Measurements from ENCODE around the gene CCDC57. TPM values are rescaled to one million over a fixed set of nuclear protein-coding genes. Genes with fewer than 3 reads are reported as not detected.

The CCDC57 gene
- total RNA-seq, 5 donors from 2014 or later (not counting 1 experiment from before 2014, with no cell fraction given): 86.4 to 127 (median 103) TPM

DNA sequence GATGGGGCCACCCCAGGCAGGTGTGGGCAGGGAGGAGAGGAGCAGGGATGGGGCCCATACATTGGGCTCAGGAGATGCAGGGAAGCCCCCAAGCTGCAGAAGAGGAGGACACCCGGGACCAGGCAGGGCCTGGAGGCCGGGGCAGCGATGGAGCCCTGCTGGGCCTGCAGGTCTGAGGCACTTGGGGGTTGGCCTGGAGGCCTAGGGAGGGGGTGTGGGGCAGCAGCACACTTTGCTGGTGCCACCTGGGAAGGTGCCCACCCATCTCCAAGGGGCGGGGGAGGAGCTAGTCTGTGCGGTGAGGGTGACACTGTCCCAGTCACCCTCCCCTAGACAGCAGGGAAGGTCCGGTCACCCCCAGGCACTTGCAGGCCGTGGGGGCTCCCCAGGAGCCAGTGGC lies 6.4 kb upstream of the CCDC57 start:
- Histone ChIP-seq H3K36me3 (ENCODE audit: control insufficient read depth in 2 of 2, extremely low read depth in 1 of 2, insufficient read depth in 1 of 2, low read length in 1 of 2) (no peaks in the 10 kb centered on the region), H3K4me1 (ENCODE audit: control insufficient read depth in 1 of 2, extremely low read depth in 1 of 2, insufficient read depth in 2 of 2, low read length in 2 of 2) (peaks cover 4 to 36% of the 10 kb centered on the region in 2 experiments), H3K4me3 (ENCODE audit: control insufficient read depth in 1 of 2, extremely low read depth in 1 of 2, low read length in 1 of 2) (no peak overlapping the region), H3K9me3 (no peaks in the 10 kb centered on the region), H3K27ac (ENCODE audit: low read length) (no peak overlapping the region), H3K27me3 (replicated peaks in 1 of 2; ENCODE audit: control insufficient read depth in 2 of 2, extremely low read depth in 1 of 2, insufficient read depth in 2 of 2, low read length in 1 of 2) (no peaks in the 10 kb centered on the region)
- CTCF ChIA-PET: no interaction called here
- H3K9me3 Mint-ChIP-seq: no peaks in the 10 kb centered on the region
- ATAC-seq (replicated peaks in 1 of 4) (no peak), DNase-seq (no peak)
- H3K27me3 Mint-ChIP-seq: no peaks in the 10 kb centered on the region
- no peak overlapping the region for H3K27ac Mint-ChIP-seq
- WGBS (ENCODE audit: insufficient coverage): 92% methylated on average over 5 of the region's 7 CpGs
- POLR2A ChIA-PET: interaction anchor here in 1 of 2 donors (0.6 kb wide), 1 partner anchor 166 kb away, joined by 4 read pairs; no protein-coding TSS in a partner anchor
- peaks cover 13 to 29% (median 18%) of the 10 kb centered on the region in 3 donors for H3K4me1 Mint-ChIP-seq
- H3K36me3 Mint-ChIP-seq: no peaks in the 10 kb centered on the region
- H3K4me3 Mint-ChIP-seq: no peak overlapping the region

DNA sequence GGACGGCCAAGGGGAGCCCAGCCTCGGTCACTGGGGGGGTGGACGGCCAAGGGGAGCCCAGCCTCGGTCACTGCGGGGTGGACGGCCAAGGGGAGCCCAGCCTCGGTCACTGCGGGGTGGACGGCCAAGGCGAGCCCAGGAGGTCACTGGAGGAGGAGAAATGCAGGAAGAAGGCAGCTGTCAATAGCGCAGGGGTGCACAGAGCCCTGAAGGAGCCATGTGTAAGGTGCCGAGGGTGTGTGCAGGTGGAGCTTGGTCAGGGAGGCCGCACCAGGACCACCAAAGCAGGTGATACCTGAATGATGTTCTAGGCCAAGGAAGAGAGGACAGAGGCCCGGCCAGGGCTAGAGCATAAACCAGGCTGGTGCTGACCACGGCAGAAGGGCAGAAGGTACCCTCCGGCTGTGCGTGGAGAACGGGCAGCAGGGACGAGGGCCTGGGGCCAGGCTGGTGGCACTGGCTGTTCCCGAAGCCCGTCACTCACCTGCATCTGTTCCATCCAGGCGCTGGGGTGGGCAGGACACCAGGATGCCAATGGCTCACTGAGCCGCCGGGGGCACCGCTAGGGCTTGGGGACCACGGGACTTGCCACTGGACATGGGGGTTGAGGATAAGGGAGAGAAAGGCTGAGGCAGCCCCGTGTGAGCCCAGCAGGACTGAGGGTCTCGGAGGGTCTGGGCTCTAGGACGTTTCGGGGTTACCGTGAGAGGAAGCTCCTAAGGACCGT lies 5.9 kb upstream of the CCDC57 start:
- Mint-ChIP-seq H3K27me3 (no peaks in the 10 kb centered on the region), H3K27ac (no peak overlapping the region), H3K9me3 (no peaks in the 10 kb centered on the region), H3K4me1 (peaks cover 14 to 33% (median 20%) of the 10 kb centered on the region in 3 donors), H3K36me3 (no peaks in the 10 kb centered on the region), H3K4me3 (no peak overlapping the region)
- Histone ChIP-seq H3K27ac (ENCODE audit: low read length) (no peak overlapping the region), H3K27me3 (replicated peaks in 1 of 2; ENCODE audit: control insufficient read depth in 2 of 2, extremely low read depth in 1 of 2, insufficient read depth in 2 of 2, low read length in 1 of 2) (no peaks in the 10 kb centered on the region), H3K4me1 (ENCODE audit: control insufficient read depth in 1 of 2, extremely low read depth in 1 of 2, insufficient read depth in 2 of 2, low read length in 2 of 2) (peaks cover 6 to 40% of the 10 kb centered on the region in 2 experiments), H3K36me3 (ENCODE audit: control insufficient read depth in 2 of 2, extremely low read depth in 1 of 2, insufficient read depth in 1 of 2, low read length in 1 of 2) (no peaks in the 10 kb centered on the region), H3K4me3 (ENCODE audit: control insufficient read depth in 1 of 2, extremely low read depth in 1 of 2, low read length in 1 of 2) (no peak overlapping the region), H3K9me3 (no peaks in the 10 kb centered on the region)
- ATAC-seq (replicated peaks in 1 of 4) (no peak), DNase-seq (no peak)
- ChIA-PET POLR2A (no interaction called here), CTCF (no interaction called here)
- WGBS (ENCODE audit: insufficient coverage): 89% methylated on average over 29 of the region's 32 CpGs

DNA sequence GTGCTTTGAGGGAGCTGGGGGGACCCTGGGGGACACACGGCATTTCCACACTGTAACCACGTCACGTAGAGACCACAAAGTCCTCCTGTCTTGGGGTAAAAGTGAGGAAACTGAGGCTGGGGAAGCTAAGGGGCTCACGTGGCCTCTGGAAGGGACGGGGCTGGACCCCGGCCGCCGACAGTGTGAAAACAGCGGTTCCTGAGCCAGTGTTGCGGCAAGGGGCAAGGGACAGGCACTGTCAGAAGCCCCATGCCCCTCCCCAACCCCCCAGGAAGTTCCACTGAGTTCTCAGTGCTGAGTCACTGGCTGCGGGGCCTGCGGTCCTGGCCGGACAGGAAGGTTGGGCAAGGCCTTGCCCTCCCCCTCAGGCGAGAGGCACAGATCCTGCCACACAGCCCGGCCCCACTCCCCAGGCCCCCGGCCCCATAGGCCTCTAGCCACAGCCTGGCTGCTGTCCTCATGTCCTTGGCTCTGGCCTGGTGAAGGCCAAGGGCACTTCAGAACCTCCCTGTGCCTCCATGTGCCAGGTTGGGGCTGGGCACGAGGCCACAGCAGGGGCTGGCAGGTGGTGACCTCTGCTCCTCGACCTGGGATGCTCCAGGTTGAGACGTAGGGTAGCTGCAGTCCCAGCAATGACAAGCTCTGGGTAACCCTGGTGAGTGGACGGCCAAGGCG lies 5.0 kb upstream of the CCDC57 start:
- POLR2A ChIA-PET: no interaction called here
- H3K4me3 ChIP-seq (ENCODE audit: control insufficient read depth in 1 of 2, extremely low read depth in 1 of 2, low read length in 1 of 2): no peak overlapping the region
- peak in 2 of 35 experiments; percentile 42 to 59 for DNase-seq

DNA sequence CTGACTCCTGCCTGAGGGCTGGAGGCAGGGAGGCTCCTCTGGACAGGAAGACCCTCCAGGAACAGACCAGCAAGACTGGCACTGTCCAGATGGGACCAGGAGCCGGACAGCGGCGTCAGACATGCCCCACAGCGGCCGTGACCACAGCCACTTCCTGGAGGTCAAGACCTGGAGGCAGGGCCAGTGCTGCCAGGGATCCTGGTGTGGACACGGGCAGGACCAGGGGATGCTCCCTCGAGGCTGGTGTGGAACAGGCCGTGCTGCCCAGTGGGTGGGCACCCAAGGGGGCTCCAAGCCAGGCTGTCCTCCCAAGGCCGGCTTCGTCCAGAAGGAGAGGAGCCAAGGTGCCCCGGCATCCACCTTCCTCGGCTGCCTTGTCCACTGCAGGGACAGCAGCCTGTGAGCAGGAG lies 4.5 kb upstream of the CCDC57 start:
- H3K4me3 Mint-ChIP-seq: no peak overlapping the region
- peaks cover 7 to 48% of the 10 kb centered on the region in 2 experiments for H3K4me1 ChIP-seq (ENCODE audit: control insufficient read depth in 1 of 2, extremely low read depth in 1 of 2, insufficient read depth in 2 of 2, low read length in 2 of 2)
- ATAC-seq (replicated peaks in 1 of 4): no peak
- H3K36me3 ChIP-seq (ENCODE audit: control insufficient read depth in 2 of 2, extremely low read depth in 1 of 2, insufficient read depth in 1 of 2, low read length in 1 of 2): no peaks in the 10 kb centered on the region
- no peak overlapping the region for H3K27ac Mint-ChIP-seq
- POLR2A ChIA-PET: no interaction called here
- WGBS (ENCODE audit: insufficient coverage): 76% methylated on average over 10 of the region's 12 CpGs
- H3K4me3 ChIP-seq (ENCODE audit: control insufficient read depth in 1 of 2, extremely low read depth in 1 of 2, low read length in 1 of 2): no peak overlapping the region
- H3K27ac ChIP-seq (ENCODE audit: low read length): peak overlapping the region; percentile 57
- H3K27me3 ChIP-seq (replicated peaks in 1 of 2; ENCODE audit: control insufficient read depth in 2 of 2, extremely low read depth in 1 of 2, insufficient read depth in 2 of 2, low read length in 1 of 2): no peaks in the 10 kb centered on the region
- peaks cover 14 to 34% (median 21%) of the 10 kb centered on the region in 3 donors for H3K4me1 Mint-ChIP-seq
- CTCF ChIA-PET: no interaction called here
- no peaks in the 10 kb centered on the region for H3K9me3 Mint-ChIP-seq
- H3K9me3 ChIP-seq: no peaks in the 10 kb centered on the region
- no peaks in the 10 kb centered on the region for H3K36me3 Mint-ChIP-seq
- H3K27me3 Mint-ChIP-seq: no peaks in the 10 kb centered on the region
- DNase-seq: no peak

More for the DNA sequence above, 5.0 kb upstream of the CCDC57 start:
- Mint-ChIP-seq H3K4me1 (peaks cover 14 to 34% (median 21%) of the 10 kb centered on the region in 3 donors), H3K4me3 (no peak overlapping the region), H3K36me3 (no peaks in the 10 kb centered on the region), H3K27me3 (no peaks in the 10 kb centered on the region), H3K27ac (no peak overlapping the region), H3K9me3 (no peaks in the 10 kb centered on the region)
- Histone ChIP-seq H3K9me3 (no peaks in the 10 kb centered on the region), H3K27me3 (replicated peaks in 1 of 2; ENCODE audit: control insufficient read depth in 2 of 2, extremely low read depth in 1 of 2, insufficient read depth in 2 of 2, low read length in 1 of 2) (no peaks in the 10 kb centered on the region), H3K36me3 (ENCODE audit: control insufficient read depth in 2 of 2, extremely low read depth in 1 of 2, insufficient read depth in 1 of 2, low read length in 1 of 2) (no peaks in the 10 kb centered on the region), H3K27ac (ENCODE audit: low read length) (no peak overlapping the region), H3K4me1 (ENCODE audit: control insufficient read depth in 1 of 2, extremely low read depth in 1 of 2, insufficient read depth in 2 of 2, low read length in 2 of 2) (peaks cover 7 to 46% of the 10 kb centered on the region in 2 experiments)
- WGBS (ENCODE audit: insufficient coverage): 60% methylated on average over 12 of the region's 21 CpGs
- ATAC-seq (replicated peaks in 1 of 4): no peak
- CTCF ChIA-PET: no interaction called here

DNA sequence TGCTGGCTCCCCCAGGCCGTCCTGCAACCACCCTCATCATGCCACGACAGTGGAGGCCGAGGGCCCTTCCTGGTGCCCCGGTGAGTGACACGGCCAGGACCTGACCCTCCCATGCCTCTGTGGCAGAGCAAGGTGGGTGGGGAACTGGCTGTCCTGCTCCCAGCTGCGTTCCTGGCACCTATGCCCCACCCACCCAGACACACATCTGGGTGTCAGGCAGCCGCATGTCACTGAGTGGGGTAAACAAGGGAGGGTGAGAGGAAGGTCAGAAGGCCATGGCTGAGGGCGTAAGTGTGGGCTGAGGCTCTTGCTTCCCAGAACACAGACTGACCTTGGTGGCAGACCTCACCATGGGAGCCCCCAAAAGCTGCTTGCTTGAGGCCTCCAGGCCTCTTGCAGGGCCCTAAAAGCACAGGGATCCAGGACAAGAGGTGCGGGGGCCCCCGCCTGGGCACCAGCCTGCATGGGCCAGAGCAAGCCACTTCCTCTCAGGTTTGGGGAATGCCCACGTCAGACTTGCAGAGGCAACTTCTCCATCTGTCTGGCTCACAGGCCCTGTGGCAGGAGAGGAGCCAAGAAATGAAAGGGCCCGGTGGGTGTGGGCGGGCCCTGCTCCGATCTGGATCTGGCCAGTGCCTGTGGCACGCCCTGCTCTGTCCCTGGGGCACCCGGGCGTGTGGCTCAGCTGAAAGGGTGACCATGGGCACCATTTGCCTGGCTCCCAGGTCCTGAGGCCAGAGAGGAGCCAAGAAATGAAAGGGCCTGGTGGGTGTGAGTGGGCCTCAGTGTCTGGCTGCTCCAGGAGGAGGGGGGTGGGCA lies 3.9 kb upstream of the CCDC57 start:
- ChIA-PET CTCF (no interaction called here), POLR2A (no interaction called here)
- WGBS (ENCODE audit: insufficient coverage): 38% methylated on average over 13 of the region's 17 CpGs
- H3K4me3 Mint-ChIP-seq: peak overlapping the region in 1 of 3 donors; percentile 42
- Histone ChIP-seq H3K27ac (ENCODE audit: low read length) (peak overlapping the region; percentile 57), H3K4me3 (ENCODE audit: control insufficient read depth in 1 of 2, extremely low read depth in 1 of 2, low read length in 1 of 2) (no peak overlapping the region), H3K4me1 (ENCODE audit: control insufficient read depth in 1 of 2, extremely low read depth in 1 of 2, insufficient read depth in 2 of 2, low read length in 2 of 2) (peaks cover 10 to 54% of the 10 kb centered on the region in 2 experiments), H3K36me3 (ENCODE audit: control insufficient read depth in 2 of 2, extremely low read depth in 1 of 2, insufficient read depth in 1 of 2, low read length in 1 of 2) (no peaks in the 10 kb centered on the region), H3K27me3 (replicated peaks in 1 of 2; ENCODE audit: control insufficient read depth in 2 of 2, extremely low read depth in 1 of 2, insufficient read depth in 2 of 2, low read length in 1 of 2) (no peaks in the 10 kb centered on the region), H3K9me3 (no peaks in the 10 kb centered on the region)
- no peaks in the 10 kb centered on the region for H3K9me3 Mint-ChIP-seq
- no peaks in the 10 kb centered on the region for H3K36me3 Mint-ChIP-seq
- peaks cover 14 to 40% (median 25%) of the 10 kb centered on the region in 3 donors for H3K4me1 Mint-ChIP-seq
- ATAC-seq (replicated peaks in 1 of 4) (peak; percentile 24 to 68 (median 32)), DNase-seq (peak in 22 of 35 experiments; percentile 39 to 73 (median 54))
- H3K27ac Mint-ChIP-seq: peak overlapping the region; percentile 68 to 75
- H3K27me3 Mint-ChIP-seq: no peaks in the 10 kb centered on the region

DNA sequence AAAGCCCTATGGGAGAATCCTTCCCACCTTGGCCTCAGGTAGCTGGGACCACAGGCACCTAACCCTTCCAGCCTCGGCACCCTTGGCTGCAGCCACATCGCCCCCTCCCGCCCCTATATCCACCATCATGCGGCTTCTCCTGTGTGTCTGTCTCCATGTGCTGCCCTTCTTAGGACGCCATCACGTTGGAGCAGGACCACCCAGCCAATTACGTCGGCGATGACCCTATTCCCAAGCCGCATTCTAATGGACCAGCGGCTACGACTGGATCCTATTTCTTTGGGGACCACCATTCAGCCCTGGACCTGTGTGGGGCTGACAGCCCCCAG lies 3.3 kb upstream of the CCDC57 start:
- H3K4me1 ChIP-seq (ENCODE audit: control insufficient read depth in 1 of 2, extremely low read depth in 1 of 2, insufficient read depth in 2 of 2, low read length in 2 of 2): peaks cover 12 to 59% of the 10 kb centered on the region in 2 experiments

More for the DNA sequence above, 3.3 kb upstream of the CCDC57 start:
- no peaks in the 10 kb centered on the region for H3K27me3 ChIP-seq (replicated peaks in 1 of 2; ENCODE audit: control insufficient read depth in 2 of 2, extremely low read depth in 1 of 2, insufficient read depth in 2 of 2, low read length in 1 of 2)
- ChIA-PET CTCF (no interaction called here), POLR2A (no interaction called here)
- H3K4me3 ChIP-seq (ENCODE audit: control insufficient read depth in 1 of 2, extremely low read depth in 1 of 2, low read length in 1 of 2): no peak overlapping the region
- DNase-seq: no peak
- peak overlapping the region; percentile 57 for H3K27ac ChIP-seq (ENCODE audit: low read length)
- Mint-ChIP-seq H3K27me3 (no peaks in the 10 kb centered on the region), H3K9me3 (no peaks in the 10 kb centered on the region), H3K4me1 (peaks cover 14 to 44% (median 30%) of the 10 kb centered on the region in 3 donors), H3K36me3 (no peaks in the 10 kb centered on the region), H3K27ac (peak overlapping the region in 1 of 2 donors; percentile 68), H3K4me3 (peak overlapping the region in 1 of 3 donors; percentile 42)
- WGBS (ENCODE audit: insufficient coverage): 95% methylated on average over 10 of the region's 12 CpGs
- no peaks in the 10 kb centered on the region for H3K36me3 ChIP-seq (ENCODE audit: control insufficient read depth in 2 of 2, extremely low read depth in 1 of 2, insufficient read depth in 1 of 2, low read length in 1 of 2)
- ATAC-seq (replicated peaks in 1 of 4): no peak
- no peaks in the 10 kb centered on the region for H3K9me3 ChIP-seq
